Esophagus squamous epithelium (tissue), 5 donors: ENCODE data around the gene CAV2. TPM values are rescaled to one million over a fixed set of nuclear protein-coding genes. Genes with fewer than 3 reads are reported as not detected.

Experiments
- DNase-seq: peaks from one replicate; lab custom pipeline; 2025; lab: John Stamatoyannopoulos, UW
- H3K27ac ChIP-seq, 4 donors: fragments of 200-600 bp; sonication (generic); one replicate each; pipeline ENCODE4 v1.5.1; 2016 to 2019; ENCODE audit warnings: mild to moderate bottlenecking in 1 of 4
- H3K27me3 ChIP-seq, 4 donors: fragments of 200-600 bp; sonication (generic); 1 replicate in 3 of 4; 2 replicates in 1 of 4; pipeline versions ENCODE4 v1.5.1 to v1.6.0; 2017 to 2021; ENCODE audit warnings: antibody characterized with exemption in 1 of 4
- H3K36me3 ChIP-seq, 3 donors: fragments of 200-600 bp; sonication (generic); one replicate each; pipeline ENCODE4 v1.5.1; 2016 to 2019
- H3K4me1 ChIP-seq, 3 donors: fragments of 200-600 bp; sonication (generic); one replicate each; pipeline ENCODE4 v1.5.1; 2017 to 2019
- H3K4me3 ChIP-seq, 4 donors: fragments of 200-600 bp; sonication (generic); 1 replicate in 3 of 4; 2 replicates in 1 of 4; pipeline ENCODE4 v1.5.1; 2016 to 2019; ENCODE audit warnings: mild to moderate bottlenecking in 2 of 4, moderate library complexity in 1 of 4
- H3K9me3 ChIP-seq, 3 donors: fragments of 200-600 bp; sonication (generic); one replicate each; pipeline ENCODE4 v1.5.1; 2016 to 2019
- POLR2A ChIP-seq, 4 donors: fragments of 450-650 bp; IDR thresholded peaks; one replicate each; pipeline ENCODE4 v1.6.1; 2017; ENCODE audit warnings: antibody characterized with exemption in 4 of 4, mild to moderate bottlenecking in 4 of 4, moderate library complexity in 3 of 4
- WGBS, 2 donors: methylation state at CpG; one replicate each; pipeline ENCODE4 v1.1.5; 2018; 5-methylcytosine and 5-hydroxymethylcytosine counted together
- intact Hi-C: fragments of 100-400 bp; cut with DNase I; formaldehyde crosslinking; loops from one replicate; pipeline ENCODE4 v1.15.0; 2022
- total RNA-seq, 4 donors: library from RNA; depleted of rRNA; stranded (reverse); fragments of >200 nt; gene quantifications; one replicate each; pipeline ENCODE4 v1.1.0, GENCODE V29; 2016
- TF ChIP-seq, protein P1 (sequence below), 6 experiments: fragments of 450-650 bp in 4 of 6; fragments of 200-600 bp in 2 of 6; sonication (generic) in 2 of 6; IDR thresholded peaks; one replicate each; pipeline ENCODE4 v1.5.1; 2016 to 2019; ENCODE audit warnings: antibody characterized with exemption in 6 of 6, mild to moderate bottlenecking in 4 of 6, moderate library complexity in 4 of 6
- donor health status: DM: yes; HTN: yes; CAD: no.

Gene CAV2
- total RNA-seq, 4 donors from 2014 or later, result 31.8 to 85.3 (median 73.4) TPM

DNA sequence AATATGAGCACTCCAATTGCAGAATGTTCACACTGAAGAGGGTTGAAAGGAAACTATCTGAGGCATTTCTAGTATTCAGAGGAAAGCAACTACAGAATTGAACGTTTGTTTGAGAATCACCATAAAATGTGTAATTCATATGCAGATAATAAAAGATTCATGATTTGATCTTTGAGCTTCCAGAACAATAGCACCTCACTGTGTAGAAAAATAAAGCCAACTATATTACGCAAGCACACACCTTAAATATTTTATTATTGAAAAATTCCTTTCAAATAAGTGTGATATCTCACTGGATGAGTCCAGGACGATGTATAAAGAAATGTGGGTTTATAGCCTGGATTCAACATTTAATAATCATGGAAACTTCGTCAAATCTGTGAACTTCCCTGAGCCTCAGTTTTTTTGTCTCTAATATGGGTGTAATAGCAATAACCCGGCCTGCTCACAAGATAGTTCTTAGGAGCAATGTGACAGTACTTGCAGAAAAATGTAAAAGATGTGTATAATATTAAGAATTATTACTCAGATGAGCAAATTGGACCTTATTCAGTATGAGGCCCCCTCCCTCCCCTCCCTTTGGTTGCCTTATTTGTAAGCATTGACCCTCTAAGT is 11.5 kb upstream of the CAV2 start:
- Histone ChIP-seq H3K9me3 (no peaks in the 10 kb centered on the region), H3K4me1 (no peaks in the 10 kb centered on the region), H3K27ac (no peak overlapping the region), H3K27me3 (no peaks in the 10 kb centered on the region), H3K4me3 (no peak overlapping the region), H3K36me3 (no peaks in the 10 kb centered on the region)
- 70 to 80% methylated on average over 5 of the region's 5 CpGs for WGBS, 2 donors
- DNase-seq, result no peak
- TF ChIP-seq, protein P1, sequence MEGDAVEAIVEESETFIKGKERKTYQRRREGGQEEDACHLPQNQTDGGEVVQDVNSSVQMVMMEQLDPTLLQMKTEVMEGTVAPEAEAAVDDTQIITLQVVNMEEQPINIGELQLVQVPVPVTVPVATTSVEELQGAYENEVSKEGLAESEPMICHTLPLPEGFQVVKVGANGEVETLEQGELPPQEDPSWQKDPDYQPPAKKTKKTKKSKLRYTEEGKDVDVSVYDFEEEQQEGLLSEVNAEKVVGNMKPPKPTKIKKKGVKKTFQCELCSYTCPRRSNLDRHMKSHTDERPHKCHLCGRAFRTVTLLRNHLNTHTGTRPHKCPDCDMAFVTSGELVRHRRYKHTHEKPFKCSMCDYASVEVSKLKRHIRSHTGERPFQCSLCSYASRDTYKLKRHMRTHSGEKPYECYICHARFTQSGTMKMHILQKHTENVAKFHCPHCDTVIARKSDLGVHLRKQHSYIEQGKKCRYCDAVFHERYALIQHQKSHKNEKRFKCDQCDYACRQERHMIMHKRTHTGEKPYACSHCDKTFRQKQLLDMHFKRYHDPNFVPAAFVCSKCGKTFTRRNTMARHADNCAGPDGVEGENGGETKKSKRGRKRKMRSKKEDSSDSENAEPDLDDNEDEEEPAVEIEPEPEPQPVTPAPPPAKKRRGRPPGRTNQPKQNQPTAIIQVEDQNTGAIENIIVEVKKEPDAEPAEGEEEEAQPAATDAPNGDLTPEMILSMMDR (IDR thresholded peaks at IDR 0.05), result no peak
- no peak for TF ChIP-seq POLR2A (IDR thresholded peaks at IDR 0.05)
- intact Hi-C loops, result no loop called here

DNA sequence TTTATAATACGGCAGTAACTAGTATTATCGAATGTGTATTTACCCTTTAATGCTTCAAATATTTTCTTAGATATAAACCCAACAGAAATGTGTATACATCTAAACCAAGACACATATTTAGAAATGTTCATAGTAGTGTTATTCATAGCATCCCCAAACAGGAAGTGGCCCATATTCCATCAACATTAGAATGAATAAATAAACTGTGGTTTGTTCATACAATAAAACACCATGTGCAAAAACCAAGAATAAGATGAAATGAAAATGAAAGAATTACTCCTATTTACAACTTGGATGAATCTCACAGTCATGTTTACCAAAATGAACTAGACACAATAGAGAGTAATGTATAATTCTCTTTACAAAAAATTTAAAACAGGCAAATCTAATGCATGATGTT is 9.2 kb upstream of the CAV2 start:
- TF ChIP-seq, protein P1 (IDR thresholded peaks at IDR 0.05), result no peak
- no peak for TF ChIP-seq POLR2A (IDR thresholded peaks at IDR 0.05)
- H3K9me3 ChIP-seq, result no peaks in the 10 kb centered on the region
- no peak for DNase-seq
- no peaks in the 10 kb centered on the region for H3K4me1 ChIP-seq
- intact Hi-C loops, result no loop called here
- no peak overlapping the region for H3K27ac ChIP-seq
- no peak overlapping the region for H3K4me3 ChIP-seq
- no peaks in the 10 kb centered on the region for H3K27me3 ChIP-seq
- WGBS, 2 donors, result 64 to 65% methylated on average over 2 of the region's 2 CpGs
- no peaks in the 10 kb centered on the region for H3K36me3 ChIP-seq

DNA sequence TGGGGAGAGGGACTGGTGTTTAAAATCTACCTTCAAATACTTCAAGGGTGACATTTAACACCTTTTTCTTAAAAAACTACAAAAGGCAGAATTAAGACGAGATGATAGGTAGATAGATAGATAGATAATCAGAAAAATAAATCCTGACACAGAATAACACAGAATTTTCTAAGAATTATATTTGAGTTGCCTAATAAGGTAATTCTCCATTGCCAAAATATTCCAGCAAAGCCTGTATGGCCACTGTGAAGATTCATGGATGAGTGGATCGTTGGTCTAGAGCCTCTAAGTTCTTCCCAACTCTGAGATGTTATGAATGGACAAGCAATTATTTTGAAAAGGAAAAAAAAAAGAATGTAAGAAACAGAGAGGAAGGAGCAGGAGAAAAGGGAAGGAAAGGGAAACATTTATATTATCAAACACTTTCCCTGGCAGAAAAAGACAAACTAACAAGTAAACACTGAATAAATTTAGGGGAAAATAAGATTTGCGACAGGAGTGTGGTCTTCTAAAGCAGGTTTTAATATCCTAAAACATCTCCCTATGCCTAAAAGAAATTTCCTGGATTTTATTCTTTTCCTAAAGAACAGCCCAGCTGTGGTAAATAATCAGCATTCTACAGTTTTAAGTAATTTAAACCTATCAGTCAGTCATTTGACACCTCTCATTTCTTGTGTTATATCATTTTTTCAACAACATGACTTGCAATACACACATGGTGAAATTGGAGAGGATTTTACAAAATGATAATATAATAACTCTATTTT is 7.5 kb upstream of the CAV2 start:
- no peaks in the 10 kb centered on the region for H3K4me1 ChIP-seq
- TF ChIP-seq, protein P1 (IDR thresholded peaks at IDR 0.05), result no peak
- no peak for TF ChIP-seq POLR2A (IDR thresholded peaks at IDR 0.05)
- 58 to 78% methylated on average over 3 of the region's 3 CpGs for WGBS, 2 donors
- no peak overlapping the region for H3K4me3 ChIP-seq
- H3K36me3 ChIP-seq, result no peaks in the 10 kb centered on the region
- no peaks in the 10 kb centered on the region for H3K9me3 ChIP-seq
- intact Hi-C loops, result no loop called here
- DNase-seq, result no peak
- H3K27me3 ChIP-seq, result no peaks in the 10 kb centered on the region
- no peak overlapping the region for H3K27ac ChIP-seq

DNA sequence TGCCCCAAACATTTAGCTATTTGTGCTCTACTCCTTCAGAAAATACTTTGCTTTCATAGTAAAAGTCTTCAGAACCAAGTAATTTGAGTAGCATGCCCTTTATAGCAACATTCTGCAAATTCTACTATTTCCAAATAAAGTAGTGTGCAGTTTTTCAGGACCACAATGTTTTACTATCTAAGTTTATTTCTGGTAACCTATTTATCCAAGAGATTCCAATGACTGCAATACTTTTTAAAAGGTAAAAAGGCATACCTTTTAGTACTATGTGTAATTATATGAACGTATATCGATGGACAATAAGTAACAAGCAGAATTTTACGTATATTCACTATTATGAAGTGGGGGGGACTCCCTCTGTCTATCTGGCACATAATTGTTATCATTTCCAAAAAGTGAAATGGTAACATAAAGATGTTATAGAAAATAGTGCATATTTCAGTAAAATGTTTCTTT is 6.9 kb upstream of the CAV2 start:
- Histone ChIP-seq H3K27ac (no peak overlapping the region), H3K36me3 (no peaks in the 10 kb centered on the region), H3K4me3 (no peak overlapping the region), H3K4me1 (no peaks in the 10 kb centered on the region), H3K27me3 (no peaks in the 10 kb centered on the region), H3K9me3 (no peaks in the 10 kb centered on the region)
- intact Hi-C loops, result no loop called here
- no peak for TF ChIP-seq POLR2A (IDR thresholded peaks at IDR 0.05)
- TF ChIP-seq, protein P1 (IDR thresholded peaks at IDR 0.05), result no peak
- 86 to 90% methylated on average over 3 of the region's 3 CpGs for WGBS, 2 donors
- DNase-seq, result no peak

DNA sequence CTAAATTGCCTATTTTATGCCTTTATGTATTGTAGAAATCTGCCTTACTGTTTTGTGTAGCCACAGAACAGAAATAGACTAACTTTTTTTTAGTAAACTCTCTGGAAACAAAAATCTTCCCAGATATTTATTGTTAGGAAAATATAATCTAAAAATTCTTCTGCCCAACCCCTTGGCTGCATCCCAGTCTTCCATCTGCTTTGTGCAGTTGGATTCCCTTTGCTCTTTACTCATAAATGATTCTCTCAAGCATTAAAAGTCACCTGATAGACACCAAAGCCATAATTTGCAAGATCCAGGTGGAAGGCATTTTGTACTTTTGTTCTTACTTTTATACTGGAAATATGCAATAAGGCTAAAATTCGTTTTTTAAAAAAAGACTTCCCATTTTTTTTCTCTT is 6.1 kb upstream of the CAV2 start:
- Histone ChIP-seq H3K27ac (no peak overlapping the region), H3K27me3 (no peaks in the 10 kb centered on the region), H3K4me1 (no peaks in the 10 kb centered on the region), H3K36me3 (no peaks in the 10 kb centered on the region), H3K4me3 (no peak overlapping the region), H3K9me3 (no peaks in the 10 kb centered on the region)
- no peak for TF ChIP-seq POLR2A (IDR thresholded peaks at IDR 0.05)
- TF ChIP-seq, protein P1 (IDR thresholded peaks at IDR 0.05), result no peak
- WGBS, 2 donors, result 45 to 53% methylated on average over 1 of the region's 1 CpG
- DNase-seq, result no peak
- intact Hi-C loops, result no loop called here
